ENCODE measurements around the gene HES5. TPM values are rescaled to one million over a fixed set of nuclear protein-coding genes. Genes with fewer than 3 reads are reported as not detected.

Gene HES5
- total and polyA plus RNA-seq, 2 donors (not counting 3 experiments of a cell fraction or from before 2014, with no cell fraction given) = 0.07 TPM; not detected in 1

GRCh38 chr1:2519729-2520128 is 10.3 kb downstream of the HES5 start:
- intact Hi-C loops (cut with micrococcal nuclease) = no loop called here

More at GRCh38 chr1:2519729-2520128, 10.3 kb downstream of the HES5 start:
- Histone ChIP-seq H3K4me1 (ENCODE audit: control insufficient read depth, extremely low read depth, insufficient read depth, low read length) (peaks cover 5% of the 10 kb centered on the region), H3K36me3 (ENCODE audit: control insufficient read depth in 2 of 2, extremely low read depth in 1 of 2, insufficient read depth in 2 of 2, low read length in 2 of 2) (peaks cover 6 to 43% of the 10 kb centered on the region in 2 experiments), H3K4me3 (replicated peaks in 1 of 3; ENCODE audit: insufficient read depth in 1 of 3, low read depth in 1 of 3, low read length in 3 of 3) (no peak overlapping the region), H3K27me3 (ENCODE audit: control insufficient read depth in 2 of 2, insufficient read depth in 2 of 2, low read length in 2 of 2) (no peaks in the 10 kb centered on the region), H3K9ac (replicated peaks; ENCODE audit: extremely low read depth, insufficient read depth, low read length) (no peak overlapping the region), H4K20me1 (replicated peaks; ENCODE audit: control insufficient read depth, extremely low read depth, insufficient read depth, low read length) (no peaks in the 10 kb centered on the region), H3K79me2 (ENCODE audit: control insufficient read depth, insufficient read depth, low read length) (peaks cover 28% of the 10 kb centered on the region), H3K9me1 (replicated peaks; ENCODE audit: control insufficient read depth, extremely low read depth, insufficient read depth, low read length) (no peaks in the 10 kb centered on the region), H3K4me2 (ENCODE audit: insufficient read depth, low read length) (no peak overlapping the region), H3K9me3 (replicated peaks; ENCODE audit: control insufficient read depth, insufficient read depth, low read length) (no peaks in the 10 kb centered on the region), H2AFZ (ENCODE audit: low read depth, low read length) (no peak overlapping the region), H3K27ac (ENCODE audit: insufficient read depth, low read depth, low read length) (no peak overlapping the region)
- TF ChIP-seq MAX (IDR thresholded peaks at IDR 0.05; ENCODE audit: insufficient read depth, insufficient read length) (no peak), EZH2 (IDR thresholded peaks at IDR 0.05; ENCODE audit: borderline replicate concordance, low read depth, low read length, severe bottlenecking) (no peak), JUN (IDR thresholded peaks at IDR 0.05; ENCODE audit: borderline replicate concordance, insufficient read depth, insufficient read length, low read depth) (no peak), MYC (IDR thresholded peaks at IDR 0.05; ENCODE audit: low read depth, low read length) (no peak), CTCF (IDR thresholded peaks at IDR 0.05; ENCODE audit: extremely low read depth in 1 of 2, insufficient read depth in 1 of 2, low read depth in 1 of 2, low read length in 2 of 2) (no peak), POLR2AphosphoS5 (IDR thresholded peaks at IDR 0.05; ENCODE audit: insufficient read depth, low read depth, low read length) (no peak), GATA2 (IDR thresholded peaks at IDR 0.05; ENCODE audit: insufficient read depth, insufficient read length, low read depth, low read length) (no peak), FOS (IDR thresholded peaks at IDR 0.05; ENCODE audit: borderline replicate concordance, insufficient read depth, low read length) (no peak), POLR2A (IDR thresholded peaks at IDR 0.05; ENCODE audit: low read depth, low read length) (no peak)
- DNase-seq (ENCODE audit: low read depth, low spot score) = no peak
- CTCF ChIA-PET = no interaction called here
- no TSS peak for BruUV-seq (replicated peaks)
- POLR2A ChIA-PET = no interaction called here
- dilution Hi-C loops (cut with MboI; ENCODE audit: extremely low pct_ligation_motif_present, low sequenced_read_pairs) = no loop called here
- FAIRE-seq = no peak

All from endothelial cell of umbilical vein (primary cell).